Uterus (tissue), 4 donors: Measurements from ENCODE around the gene NRF1. TPM values are rescaled to one million over a fixed set of nuclear protein-coding genes. Genes with fewer than 3 reads are reported as not detected.
"Not testable (repeated sequence)": the region's sequence is repeated elsewhere in the genome, so short reads cannot be mapped to it uniquely, and the experiment has no call there.

ENCODE experiments used
- DNase-seq, 2 donors: peaks; one replicate each; pipeline ENCODE4 v3.0.0-alpha.2; 2019 to 2020
- H3K27ac ChIP-seq, 2 donors: fragments of 200-600 bp; sonication (generic); 1 replicate in 1 of 2; 2 replicates in 1 of 2; pipeline ENCODE4 v1.5.1; 2016 to 2018
- H3K27me3 ChIP-seq, 2 donors: fragments of 200-600 bp; sonication (generic); one replicate each; pipeline ENCODE4 v1.5.1; 2018 to 2019; ENCODE audit warnings: control low read depth in 1 of 2
- H3K36me3 ChIP-seq, 2 donors: fragments of 200-600 bp; sonication (generic); one replicate each; pipeline ENCODE4 v1.5.1; 2019; ENCODE audit warnings: control low read depth in 1 of 2
- H3K4me1 ChIP-seq, 2 donors: fragments of 200-600 bp; sonication (generic); one replicate each; pipeline ENCODE4 v1.5.1; 2018 to 2019; ENCODE audit warnings: control low read depth in 1 of 2
- H3K4me3 ChIP-seq, 2 donors: fragments of 200-600 bp; sonication (generic); 1 replicate in 1 of 2; 2 replicates in 1 of 2; pipeline ENCODE4 v1.5.1; 2018 to 2019; ENCODE audit warnings: mild to moderate bottlenecking in 1 of 2
- H3K9me3 ChIP-seq, 2 donors: fragments of 200-600 bp; sonication (generic); one replicate each; pipeline ENCODE4 v1.5.1; 2019; ENCODE audit warnings: control low read depth in 1 of 2
- CTCF ChIP-seq, 4 experiments: fragments of 200-600 bp in 2 of 4; fragments of 450-650 bp in 2 of 4; sonication (generic) in 2 of 4; IDR thresholded peaks; one replicate each; pipeline ENCODE4 v1.5.1; 2016 to 2019; ENCODE audit warnings: antibody characterized with exemption in 4 of 4, mild to moderate bottlenecking in 2 of 4, moderate library complexity in 1 of 4
- POLR2A ChIP-seq, 2 donors: fragments of 450-650 bp; IDR thresholded peaks; one replicate each; pipeline ENCODE4 v1.6.1; 2016; ENCODE audit warnings: antibody characterized with exemption in 2 of 2, mild to moderate bottlenecking in 1 of 2, moderate library complexity in 1 of 2
- intact Hi-C: fragments of 100-400 bp; cut with DNase I; formaldehyde crosslinking; loops from one replicate; pipeline ENCODE4 v1.15.1; 2023; ENCODE audit warnings: low total_unique reads
- total RNA-seq, 4 donors: library from RNA; depleted of rRNA in 3 of 4; stranded (reverse); fragments of >200 nt in 3 of 4; gene quantifications; one replicate each; pipeline versions ENCODE4 v1.1.0 to v1.2.4, GENCODE V29; 2014 to 2023
- donor health status: DM: yes; HTN: yes; CAD: no.

Gene NRF1
- total RNA-seq, result 10 to 100 TPM; 18.2 to 56.5 (median 40.4) TPM

GRCh38 chr7:129611246-129612111 lies at the start of gene NRF1:
NRF1 (plus strand) TSS chr7:129611720; CDS start chr7:129657352, 45,632 bp downstream.
- Histone ChIP-seq H3K27me3 (no peaks in the 10 kb centered on the region), H3K4me1 (peaks cover 6 to 10% of the 10 kb centered on the region in 2 donors), H3K4me3 (peak within 1 kb of the TSS; percentile 69 to 75), H3K9me3 (no peaks in the 10 kb centered on the region), H3K27ac (peak within 1 kb of the TSS; percentile 91 to 95), H3K36me3 (no peaks in the 10 kb centered on the region)
- DNase-seq, result peak; percentile 81 to 87
- intact Hi-C loops, result no loop called here
- TF ChIP-seq CTCF (IDR thresholded peaks at IDR 0.05), result peak in 3 of 4 experiments; percentile 28 to 57 (median 35)
- TF ChIP-seq POLR2A (IDR thresholded peaks at IDR 0.05), result peak; percentile 29 to 83

- H3K27ac ChIP-seq, DNase-seq, H3K4me3 ChIP-seq, H3K4me1 ChIP-seq, intact Hi-C loops, H3K9me3 ChIP-seq, H3K27me3 ChIP-seq, H3K36me3 ChIP-seq: not testable (repeated sequence)
Observed at GRCh38 chr7:129566323-129566722, 45.2 kb upstream of the NRF1 start.

GRCh38 chr7:129567377-129567776 lies 44.1 kb upstream of the NRF1 start:
- no peaks in the 10 kb centered on the region for H3K4me1 ChIP-seq
- H3K27me3 ChIP-seq, result no peaks in the 10 kb centered on the region
- no peak overlapping the region for H3K27ac ChIP-seq
- intact Hi-C loops, result no loop called here
- no peak overlapping the region for H3K4me3 ChIP-seq
- no peak for DNase-seq
- TF ChIP-seq CTCF (IDR thresholded peaks at IDR 0.05), result no peak
- TF ChIP-seq POLR2A (IDR thresholded peaks at IDR 0.05), result no peak
- no peaks in the 10 kb centered on the region for H3K36me3 ChIP-seq
- H3K9me3 ChIP-seq, result no peaks in the 10 kb centered on the region

GRCh38 chr7:129568240-129568639 lies 43.3 kb upstream of the NRF1 start:
- DNase-seq, result no peak
- no peaks in the 10 kb centered on the region for H3K36me3 ChIP-seq
- no peaks in the 10 kb centered on the region for H3K4me1 ChIP-seq
- intact Hi-C loops, result no loop called here
- H3K27ac ChIP-seq, result no peak overlapping the region
- no peaks in the 10 kb centered on the region for H3K9me3 ChIP-seq
- no peak overlapping the region for H3K4me3 ChIP-seq
- no peak for TF ChIP-seq CTCF (IDR thresholded peaks at IDR 0.05)
- TF ChIP-seq POLR2A (IDR thresholded peaks at IDR 0.05), result no peak
- no peaks in the 10 kb centered on the region for H3K27me3 ChIP-seq

- no peak overlapping the region for H3K4me3 ChIP-seq
- intact Hi-C loops, result no loop called here
- TF ChIP-seq CTCF (IDR thresholded peaks at IDR 0.05) (no peak), POLR2A (IDR thresholded peaks at IDR 0.05) (no peak)
- H3K27ac ChIP-seq, result no peak overlapping the region
- H3K4me1 ChIP-seq, result no peaks in the 10 kb centered on the region
- no peaks in the 10 kb centered on the region for H3K36me3 ChIP-seq
- no peaks in the 10 kb centered on the region for H3K27me3 ChIP-seq
- no peak for DNase-seq
- no peaks in the 10 kb centered on the region for H3K9me3 ChIP-seq
Observed at GRCh38 chr7:129569326-129569725, 42.2 kb upstream of the NRF1 start.
